ENCODE measurements around the gene ARFGAP2. TPM values are rescaled to one million over a fixed set of nuclear protein-coding genes. Genes with fewer than 3 reads are reported as not detected.

ARFGAP2 gene
- total and polyA plus RNA-seq, 10 donors: 46.7 to 216 (median 93.6) TPM

DNA sequence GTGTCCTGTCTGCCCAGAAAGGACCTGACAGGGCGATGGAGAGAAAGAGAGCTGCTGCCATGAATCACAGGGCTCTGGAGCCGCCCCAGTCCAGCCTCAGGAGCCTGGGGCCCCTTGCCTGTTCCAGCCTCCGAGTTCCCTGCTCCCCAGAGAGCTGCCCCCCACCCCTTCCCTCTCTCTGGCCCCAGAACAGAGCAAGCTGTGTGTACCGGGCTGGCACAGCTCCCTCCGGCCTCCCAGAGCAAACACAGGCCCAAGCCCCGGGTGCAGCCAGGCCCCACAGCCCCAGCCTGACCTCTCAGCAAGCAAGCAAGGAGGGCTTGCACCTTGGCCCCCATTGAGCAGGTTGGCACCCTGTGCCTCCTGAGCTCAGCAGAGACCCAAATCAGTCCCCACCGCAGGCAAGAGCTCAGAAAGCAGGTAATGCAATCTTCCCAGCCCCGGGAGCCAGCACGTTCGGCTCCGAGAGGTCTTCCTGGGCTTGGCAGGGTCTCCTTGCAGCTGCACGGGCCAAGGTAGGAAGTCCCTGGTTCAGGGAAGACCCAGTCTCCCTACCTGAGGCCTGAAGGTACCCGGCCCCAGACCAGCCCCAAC, 8.1 kb upstream of the ARFGAP2 start:
- peak overlapping the region in 5 of 8 donors; percentile 59 to 88 (median 63) for H3K4me3 ChIP-seq
- intact Hi-C loops (cut with DNase I; ENCODE audit: low total_unique reads): no loop called here
- DNase-seq: no peak

DNA sequence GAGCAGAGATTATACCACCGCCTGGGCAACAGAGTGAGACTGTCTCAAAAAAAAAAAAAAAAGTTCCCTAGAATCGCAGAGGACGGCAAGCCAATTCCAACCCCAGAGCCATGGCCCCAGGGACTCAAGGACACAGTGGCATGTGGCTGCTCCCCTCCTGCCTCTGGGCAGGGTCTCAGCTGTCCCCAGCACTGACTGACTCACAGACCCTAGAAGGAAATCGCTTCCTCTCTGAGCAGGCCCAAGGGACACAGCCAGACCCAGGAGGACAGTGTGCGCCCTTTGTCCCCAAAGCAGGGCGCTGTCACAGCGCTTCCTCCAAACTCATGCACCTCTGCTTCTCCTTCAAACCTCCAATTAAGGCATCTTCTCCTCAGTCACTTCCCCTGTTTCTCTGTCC, 7.3 kb upstream of the ARFGAP2 start:
- H3K9me3 ChIP-seq: no peaks in the 10 kb centered on the region
- intact Hi-C loops (cut with DNase I; ENCODE audit: low total_unique reads): no loop called here
- no peak overlapping the region for H3K4me3 ChIP-seq
- DNase-seq: no peak
- peak in 1 of 3 donors; percentile 22 for TF ChIP-seq POLR2AphosphoS5 (IDR thresholded peaks at IDR 0.05)
- TF ChIP-seq, protein P1, sequence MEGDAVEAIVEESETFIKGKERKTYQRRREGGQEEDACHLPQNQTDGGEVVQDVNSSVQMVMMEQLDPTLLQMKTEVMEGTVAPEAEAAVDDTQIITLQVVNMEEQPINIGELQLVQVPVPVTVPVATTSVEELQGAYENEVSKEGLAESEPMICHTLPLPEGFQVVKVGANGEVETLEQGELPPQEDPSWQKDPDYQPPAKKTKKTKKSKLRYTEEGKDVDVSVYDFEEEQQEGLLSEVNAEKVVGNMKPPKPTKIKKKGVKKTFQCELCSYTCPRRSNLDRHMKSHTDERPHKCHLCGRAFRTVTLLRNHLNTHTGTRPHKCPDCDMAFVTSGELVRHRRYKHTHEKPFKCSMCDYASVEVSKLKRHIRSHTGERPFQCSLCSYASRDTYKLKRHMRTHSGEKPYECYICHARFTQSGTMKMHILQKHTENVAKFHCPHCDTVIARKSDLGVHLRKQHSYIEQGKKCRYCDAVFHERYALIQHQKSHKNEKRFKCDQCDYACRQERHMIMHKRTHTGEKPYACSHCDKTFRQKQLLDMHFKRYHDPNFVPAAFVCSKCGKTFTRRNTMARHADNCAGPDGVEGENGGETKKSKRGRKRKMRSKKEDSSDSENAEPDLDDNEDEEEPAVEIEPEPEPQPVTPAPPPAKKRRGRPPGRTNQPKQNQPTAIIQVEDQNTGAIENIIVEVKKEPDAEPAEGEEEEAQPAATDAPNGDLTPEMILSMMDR (IDR thresholded peaks at IDR 0.05 in 8 of 11, conservative IDR thresholded peaks at IDR 0.05 in 3 of 11): no peak
- TF ChIP-seq POLR2A (IDR thresholded peaks at IDR 0.05): no peak
- peaks cover 0 to 69% (median 34%) of the 10 kb centered on the region in 7 donors for H3K27me3 ChIP-seq (replicated peaks in 1 of 7)
- H3K4me1 ChIP-seq: peaks cover 14 to 45% (median 29%) of the 10 kb centered on the region in 6 donors
- peaks cover 0 to 14% (median 0%) of the 10 kb centered on the region in 6 donors for H3K36me3 ChIP-seq
- H3K27ac ChIP-seq: no peak overlapping the region
- 80 to 92% (median 89%) methylated on average over 7 of the region's 7 CpGs for WGBS, 5 donors

More for the DNA sequence above, 8.1 kb upstream of the ARFGAP2 start:
- TF ChIP-seq POLR2AphosphoS5 (IDR thresholded peaks at IDR 0.05) (no peak), POLR2A (IDR thresholded peaks at IDR 0.05) (no peak)
- TF ChIP-seq, protein P1 (IDR thresholded peaks at IDR 0.05 in 8 of 11, conservative IDR thresholded peaks at IDR 0.05 in 3 of 11): no peak
- peaks cover 0 to 8% (median 0%) of the 10 kb centered on the region in 6 donors for H3K36me3 ChIP-seq
- peak overlapping the region in 1 of 8 donors; percentile 68 for H3K27ac ChIP-seq
- 66 to 86% (median 81%) methylated on average over 7 to 13 of the region's 13 CpGs for WGBS, 5 donors
- H3K4me1 ChIP-seq: peaks cover 14 to 39% (median 29%) of the 10 kb centered on the region in 6 donors
- H3K9me3 ChIP-seq: no peaks in the 10 kb centered on the region
- H3K27me3 ChIP-seq (replicated peaks in 1 of 7): peaks cover 0 to 72% (median 34%) of the 10 kb centered on the region in 7 donors

DNA sequence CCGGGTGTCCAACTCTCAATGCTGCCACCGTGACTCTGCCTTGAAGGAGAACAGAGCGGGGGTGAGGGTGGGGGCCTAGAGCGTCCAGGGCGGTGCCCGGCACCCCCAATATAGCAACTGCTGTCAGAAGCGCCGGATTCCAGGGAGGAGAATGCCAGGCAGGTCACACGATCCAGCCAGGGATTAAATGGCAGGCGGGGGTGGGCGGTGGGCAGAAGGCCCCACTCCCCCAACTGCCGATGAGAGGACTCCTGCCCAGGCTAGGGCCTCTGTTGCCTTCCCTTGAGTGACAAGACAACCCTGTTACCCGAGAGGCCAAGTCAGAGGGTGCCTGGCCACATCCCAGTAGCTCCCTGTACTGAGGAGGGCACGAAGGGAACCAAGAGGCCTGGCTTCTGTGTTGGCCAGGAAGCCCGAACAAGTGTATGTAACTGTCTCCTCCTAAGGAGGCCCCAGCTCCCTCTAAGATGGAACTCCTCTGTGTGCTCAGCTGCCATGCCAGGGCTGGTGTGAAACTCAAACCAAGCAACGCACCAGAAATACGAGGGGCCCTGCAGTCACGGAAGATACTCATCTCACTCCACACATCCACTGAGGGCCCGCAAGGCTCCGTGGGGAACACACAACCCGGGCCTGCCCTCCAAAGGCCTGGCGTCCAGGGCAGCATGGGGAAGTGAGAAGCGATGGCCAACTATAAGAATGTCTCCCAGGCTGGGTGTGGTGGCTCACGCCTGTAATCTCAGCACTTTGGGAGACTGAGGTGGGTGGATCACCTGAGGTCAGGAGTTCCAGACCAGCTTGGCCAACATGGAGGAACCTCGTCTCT, 6.6 kb upstream of the ARFGAP2 start:
- H3K9me3 ChIP-seq: no peaks in the 10 kb centered on the region
- no peak overlapping the region for H3K4me3 ChIP-seq
- TF ChIP-seq POLR2AphosphoS5 (IDR thresholded peaks at IDR 0.05) (no peak), POLR2A (IDR thresholded peaks at IDR 0.05) (no peak)
- TF ChIP-seq, protein P1 (IDR thresholded peaks at IDR 0.05 in 8 of 11, conservative IDR thresholded peaks at IDR 0.05 in 3 of 11): no peak
- H3K36me3 ChIP-seq: peaks cover 0 to 17% (median 0%) of the 10 kb centered on the region in 6 donors
- WGBS, 5 donors: 91 to 97% (median 96%) methylated on average over 20 to 25 of the region's 25 CpGs
- intact Hi-C loops (cut with DNase I; ENCODE audit: low total_unique reads): no loop called here
- no peak overlapping the region for H3K27ac ChIP-seq
- no peak for DNase-seq
- peaks cover 14 to 52% (median 33%) of the 10 kb centered on the region in 6 donors for H3K4me1 ChIP-seq
- peaks cover 0 to 62% (median 31%) of the 10 kb centered on the region in 7 donors for H3K27me3 ChIP-seq (replicated peaks in 1 of 7)

DNA sequence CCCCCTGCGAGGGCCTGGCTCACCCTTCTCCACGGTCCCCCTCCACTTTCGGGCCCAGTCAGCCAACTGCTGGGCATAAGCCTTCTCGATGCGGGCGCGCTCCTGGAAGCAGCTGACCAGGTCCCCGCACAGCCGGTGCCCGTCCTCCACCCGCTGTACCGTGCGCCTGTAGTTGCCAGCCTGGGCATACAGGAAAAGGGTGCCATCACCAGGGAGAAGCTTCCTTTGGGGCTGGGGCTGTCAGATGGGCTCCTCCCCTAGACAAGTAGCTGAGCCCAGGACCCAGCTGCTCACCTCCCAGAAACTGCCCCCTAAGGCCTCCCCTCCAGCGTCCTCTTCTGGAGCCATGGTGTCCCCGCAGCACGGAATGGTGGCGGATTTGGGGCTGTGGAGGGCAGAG, 5.7 kb upstream of the ARFGAP2 start:
- 91 to 96% (median 96%) methylated on average over 13 to 17 of the region's 17 CpGs for WGBS, 5 donors
- H3K27me3 ChIP-seq (replicated peaks in 1 of 7): peaks cover 0 to 53% (median 24%) of the 10 kb centered on the region in 7 donors
- H3K4me1 ChIP-seq: peaks cover 23 to 54% (median 38%) of the 10 kb centered on the region in 6 donors
- H3K9me3 ChIP-seq: no peaks in the 10 kb centered on the region
- no peak overlapping the region for H3K4me3 ChIP-seq
- no peak for TF ChIP-seq POLR2A (IDR thresholded peaks at IDR 0.05)
- no peak overlapping the region for H3K27ac ChIP-seq
- peaks cover 0 to 17% (median 0%) of the 10 kb centered on the region in 6 donors for H3K36me3 ChIP-seq
- DNase-seq: no peak
- intact Hi-C loops (cut with DNase I; ENCODE audit: low total_unique reads): no loop called here
